SU-DHL-6 (cell line): ENCODE measurements around the gene SCN3A.

Experiments used
- H2AFZ ChIP-seq: fragments of 200-600 bp; sonication (generic); 2 replicates; pipeline ENCODE4 v1.6.1; 2014; ENCODE audit warnings: low read depth, mild to moderate bottlenecking, moderate library complexity, mixed read lengths, antibody characterized with exemption, low read length; ENCODE audit not compliant: severe bottlenecking
- H3F3A ChIP-seq: fragments of 200-600 bp; shearing (Covaris generic); 2 replicates; pipeline ENCODE4 v1.6.0; 2016; ENCODE audit warnings: antibody characterized with exemption, mild to moderate bottlenecking; ENCODE audit not compliant: insufficient read depth
- H3K27ac ChIP-seq: fragments of 200-600 bp; sonication (generic); 2 replicates; pipeline ENCODE4 v1.5.1; 2016; ENCODE audit warnings: low read depth, mild to moderate bottlenecking, low read length, moderate library complexity, mixed read lengths
- H3K27me3 ChIP-seq: fragments of 200-600 bp; sonication (generic), shearing (Covaris generic); 2 replicates; pipeline ENCODE4 v1.6.0; 2014; ENCODE audit warnings: mild to moderate bottlenecking, low read length
- H3K36me3 ChIP-seq: fragments of 200-600 bp; sonication (generic); 2 replicates; pipeline ENCODE4 v1.6.1; 2014; ENCODE audit warnings: mild to moderate bottlenecking, low read length, mixed read lengths
- H3K4me2 ChIP-seq: fragments of 300-600, 200-600 bp; shearing (Covaris generic), sonication (generic); 2 replicates; pipeline ENCODE4 v1.6.0; 2014; ENCODE audit warnings: low read length, low read depth, mild to moderate bottlenecking; ENCODE audit not compliant: poor library complexity, severe bottlenecking
- H3K4me3 ChIP-seq: fragments of 200-600 bp; sonication (generic); 2 replicates; pipeline ENCODE4 v1.5.1; 2014; ENCODE audit warnings: antibody characterized with exemption, low read length, mild to moderate bottlenecking, mixed read lengths; ENCODE audit not compliant: insufficient read depth, poor library complexity, severe bottlenecking
- H3K79me2 ChIP-seq: fragments of 200-600 bp; sonication (generic); 2 replicates; pipeline ENCODE4 v1.6.1; 2014; ENCODE audit warnings: mild to moderate bottlenecking, low read length, moderate library complexity; ENCODE audit not compliant: insufficient read depth
- H3K9ac ChIP-seq: fragments of 200-600 bp; sonication (generic); 2 replicates; pipeline ENCODE4 v1.7.0; 2014; ENCODE audit warnings: mild to moderate bottlenecking, low read length
- H3K9me2 ChIP-seq: fragments of 200-600 bp; sonication (generic); replicated peaks from 2 replicates; pipeline ENCODE4 v1.6.1; 2014; ENCODE audit warnings: low read length; ENCODE audit not compliant: insufficient read depth
- H3K9me3 ChIP-seq: fragments of 200-600 bp; sonication (generic); 2 replicates; pipeline ENCODE4 v1.6.1; 2014; ENCODE audit warnings: low read length, mixed read lengths; ENCODE audit not compliant: insufficient read depth
- H4K20me1 ChIP-seq: fragments of 200-600 bp; sonication (generic); 2 replicates; pipeline ENCODE4 v1.6.1; 2014; ENCODE audit warnings: low read depth, mild to moderate bottlenecking, antibody characterized with exemption, low read length, moderate library complexity, mixed read lengths
- EZH2phosphoT487 ChIP-seq: fragments of 200-600 bp; sonication (generic), shearing (Covaris generic); conservative IDR thresholded peaks from 2 replicates; pipeline ENCODE4 v1.6.1; 2018; ENCODE audit warnings: mild to moderate bottlenecking, antibody characterized with exemption, low read length, moderate library complexity, mixed read lengths
- TF ChIP-seq, protein P1 (sequence below): fragments of 200-600 bp; sonication (generic); IDR thresholded peaks from one replicate; pipeline ENCODE4 v1.5.1; 2017; ENCODE audit warnings: antibody characterized with exemption, mild to moderate bottlenecking, low read length, moderate library complexity; ENCODE audit not compliant: insufficient read depth, poor library complexity, severe bottlenecking

Gene SCN3A

DNA sequence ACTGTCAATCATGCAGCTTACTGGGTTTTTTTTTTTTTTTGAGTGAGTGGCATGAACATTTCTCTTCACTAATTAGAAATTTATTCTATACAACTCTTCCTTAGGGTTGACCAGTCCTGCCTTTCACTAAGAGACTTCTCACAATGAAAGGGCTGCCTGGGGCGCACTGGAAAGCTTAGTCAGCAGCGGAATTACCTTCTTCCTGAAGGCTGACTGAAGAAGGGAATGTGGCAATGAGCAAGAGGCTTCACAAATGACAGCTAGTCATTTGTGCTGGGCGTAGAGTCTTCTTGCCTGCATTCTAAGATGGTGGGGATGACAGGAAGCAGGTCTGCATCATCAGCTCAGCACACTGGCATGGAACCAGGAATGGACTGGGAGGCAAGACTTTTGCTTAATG lies 15.6 kb upstream of the SCN3A start:
- Histone ChIP-seq H3K27ac (no peak overlapping the region), H3K9me2 (no peaks in the 10 kb centered on the region), H3F3A (no peaks in the 10 kb centered on the region), H3K79me2 (no peaks in the 10 kb centered on the region), H3K4me2 (no peak overlapping the region), H3K27me3 (no peaks in the 10 kb centered on the region), H4K20me1 (no peaks in the 10 kb centered on the region), H2AFZ (no peak overlapping the region), H3K9me3 (no peaks in the 10 kb centered on the region), H3K9ac (no peak overlapping the region), H3K36me3 (no peaks in the 10 kb centered on the region), H3K4me3 (no peak overlapping the region)
- TF ChIP-seq, protein P1, sequence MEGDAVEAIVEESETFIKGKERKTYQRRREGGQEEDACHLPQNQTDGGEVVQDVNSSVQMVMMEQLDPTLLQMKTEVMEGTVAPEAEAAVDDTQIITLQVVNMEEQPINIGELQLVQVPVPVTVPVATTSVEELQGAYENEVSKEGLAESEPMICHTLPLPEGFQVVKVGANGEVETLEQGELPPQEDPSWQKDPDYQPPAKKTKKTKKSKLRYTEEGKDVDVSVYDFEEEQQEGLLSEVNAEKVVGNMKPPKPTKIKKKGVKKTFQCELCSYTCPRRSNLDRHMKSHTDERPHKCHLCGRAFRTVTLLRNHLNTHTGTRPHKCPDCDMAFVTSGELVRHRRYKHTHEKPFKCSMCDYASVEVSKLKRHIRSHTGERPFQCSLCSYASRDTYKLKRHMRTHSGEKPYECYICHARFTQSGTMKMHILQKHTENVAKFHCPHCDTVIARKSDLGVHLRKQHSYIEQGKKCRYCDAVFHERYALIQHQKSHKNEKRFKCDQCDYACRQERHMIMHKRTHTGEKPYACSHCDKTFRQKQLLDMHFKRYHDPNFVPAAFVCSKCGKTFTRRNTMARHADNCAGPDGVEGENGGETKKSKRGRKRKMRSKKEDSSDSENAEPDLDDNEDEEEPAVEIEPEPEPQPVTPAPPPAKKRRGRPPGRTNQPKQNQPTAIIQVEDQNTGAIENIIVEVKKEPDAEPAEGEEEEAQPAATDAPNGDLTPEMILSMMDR: no peak
- no peak for TF ChIP-seq EZH2phosphoT487

DNA sequence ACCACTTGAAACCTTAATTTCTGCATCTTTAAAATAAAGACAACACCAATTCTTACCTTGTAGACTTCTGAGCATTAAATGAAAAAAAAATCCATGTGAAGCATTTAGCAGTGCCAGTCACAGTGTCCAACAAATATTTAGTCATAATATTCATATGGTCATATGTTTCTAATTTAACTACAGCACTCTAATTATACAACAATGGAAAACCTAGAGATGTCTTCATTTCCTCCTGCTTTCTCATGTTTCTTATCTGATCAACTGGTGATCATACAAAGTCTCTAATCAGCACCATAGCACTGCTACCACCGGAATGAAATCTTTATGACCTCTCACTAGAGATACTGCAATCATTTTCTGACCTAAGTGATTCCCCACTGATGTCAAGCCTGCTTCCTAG lies 10.2 kb upstream of the SCN3A start:
- Histone ChIP-seq H3K27ac (no peak overlapping the region), H3K27me3 (no peaks in the 10 kb centered on the region), H3K9me2 (no peaks in the 10 kb centered on the region), H2AFZ (no peak overlapping the region), H3K36me3 (no peaks in the 10 kb centered on the region), H4K20me1 (no peaks in the 10 kb centered on the region), H3F3A (no peaks in the 10 kb centered on the region), H3K9me3 (no peaks in the 10 kb centered on the region), H3K79me2 (no peaks in the 10 kb centered on the region), H3K9ac (no peak overlapping the region), H3K4me2 (no peak overlapping the region), H3K4me3 (no peak overlapping the region)
- TF ChIP-seq EZH2phosphoT487: no peak
- TF ChIP-seq, protein P1: no peak

DNA sequence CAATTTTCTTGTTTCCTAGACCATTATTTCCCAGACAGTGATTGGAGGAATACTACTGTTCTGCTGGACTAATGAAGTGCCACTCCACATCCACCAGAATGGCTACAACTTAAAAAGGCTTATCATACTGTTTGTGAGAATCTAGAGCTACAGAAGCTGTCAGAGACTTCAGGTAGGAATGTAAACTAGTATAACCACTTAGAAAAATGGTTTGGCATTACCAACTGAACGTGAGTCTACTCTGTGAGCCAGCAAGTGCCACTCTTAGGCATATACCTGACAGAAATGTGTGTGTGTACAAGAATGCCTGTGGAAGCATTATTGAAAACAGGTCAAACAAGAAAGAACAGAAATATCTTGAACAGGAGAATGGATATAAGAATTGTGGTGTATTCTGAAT lies 4.2 kb upstream of the SCN3A start:
- no peaks in the 10 kb centered on the region for H3K79me2 ChIP-seq
- no peak overlapping the region for H2AFZ ChIP-seq
- no peak overlapping the region for H3K9ac ChIP-seq
- no peaks in the 10 kb centered on the region for H4K20me1 ChIP-seq
- H3K4me2 ChIP-seq: no peak overlapping the region
- no peak overlapping the region for H3K4me3 ChIP-seq
- H3F3A ChIP-seq: no peaks in the 10 kb centered on the region
- H3K27me3 ChIP-seq: no peaks in the 10 kb centered on the region
- no peaks in the 10 kb centered on the region for H3K9me2 ChIP-seq
- H3K9me3 ChIP-seq: no peaks in the 10 kb centered on the region
- no peaks in the 10 kb centered on the region for H3K36me3 ChIP-seq
- TF ChIP-seq EZH2phosphoT487: no peak
- TF ChIP-seq, protein P1: no peak
- no peak overlapping the region for H3K27ac ChIP-seq
